Keratinocyte (primary cell): Measurements from ENCODE around the gene MAGI1. TPM values are rescaled to one million over a fixed set of nuclear protein-coding genes. Genes with fewer than 3 reads are reported as not detected.
"Not testable (repeated sequence)": the region's sequence is repeated elsewhere in the genome, so short reads cannot be mapped to it uniquely, and the experiment has no call there.

Experiments
- DNase-seq: peaks from one replicate; pipeline ENCODE4 v3.0.0-alpha.2; 2011; ENCODE audit warnings: low read depth, missing footprints, low spot score
- FAIRE-seq: peaks from 2 replicates; lab custom pipeline; 2011; peaks lifted over from hg19 to GRCh38; lab: Jason Lieb, UNC
- H2AFZ ChIP-seq: 2 replicates; pipeline ENCODE4 v1.6.0; 2012; ENCODE audit warnings: low read length, control low read depth, inconsistent platforms; ENCODE audit not compliant: control insufficient read depth
- H3K27ac ChIP-seq: 2 replicates; pipeline ENCODE4 v1.5.1; 2011; ENCODE audit warnings: low read length; ENCODE audit not compliant: control insufficient read depth, insufficient read depth
- H3K27me3 ChIP-seq: 3 replicates; pipeline ENCODE4 v1.6.0; 2011; ENCODE audit warnings: low read length; ENCODE audit not compliant: control insufficient read depth, insufficient read depth; ENCODE audit errors: extremely low read depth
- H3K36me3 ChIP-seq, 2 experiments: 2 replicates in 1 of 2; 3 replicates in 1 of 2; pipeline ENCODE4 v1.5.1; 2011; ENCODE audit warnings: low read length in 2 of 2, mild to moderate bottlenecking in 1 of 2; ENCODE audit not compliant: control insufficient read depth in 2 of 2, insufficient read depth in 2 of 2; ENCODE audit errors: extremely low read depth in 1 of 2
- H3K4me1 ChIP-seq: 3 replicates; pipeline ENCODE4 v1.5.1; 2011; ENCODE audit warnings: low read length; ENCODE audit not compliant: control insufficient read depth, insufficient read depth; ENCODE audit errors: extremely low read depth
- H3K4me2 ChIP-seq: 3 replicates; pipeline ENCODE4 v1.6.0; 2011; ENCODE audit warnings: low read depth, low read length; ENCODE audit not compliant: control insufficient read depth, insufficient read depth; ENCODE audit errors: extremely low read depth
- H3K4me3 ChIP-seq, 3 experiments: fragments of 200-600 bp in 1 of 3; sonication (generic) in 1 of 3; 2 replicates in 2 of 3; 3 replicates in 1 of 3; pipeline ENCODE4 v1.5.1; 2011 to 2016; ENCODE audit warnings: low read length in 3 of 3, mild to moderate bottlenecking in 3 of 3, control low read depth in 2 of 3, inconsistent platforms in 1 of 3, low read depth in 1 of 3, mixed read lengths in 1 of 3, mixed run types in 1 of 3, moderate library complexity in 1 of 3; ENCODE audit not compliant: control insufficient read depth in 2 of 3, insufficient read depth in 2 of 3; ENCODE audit errors: extremely low read depth in 1 of 3
- H3K79me2 ChIP-seq: 2 replicates; pipeline ENCODE4 v1.6.0; 2012; ENCODE audit warnings: low read length; ENCODE audit not compliant: control insufficient read depth, insufficient read depth
- H3K9ac ChIP-seq: 3 replicates; pipeline ENCODE4 v1.6.0; 2011; ENCODE audit warnings: low read length; ENCODE audit not compliant: control insufficient read depth, insufficient read depth; ENCODE audit errors: extremely low read depth
- H3K9me1 ChIP-seq: 3 replicates; pipeline ENCODE4 v1.6.0; 2011; ENCODE audit warnings: low read length; ENCODE audit not compliant: control insufficient read depth, insufficient read depth; ENCODE audit errors: extremely low read depth
- H3K9me3 ChIP-seq: 2 replicates; pipeline ENCODE4 v1.5.1; 2012; ENCODE audit warnings: low read depth, low read length; ENCODE audit not compliant: control insufficient read depth
- H4K20me1 ChIP-seq: 3 replicates; pipeline ENCODE4 v1.6.0; 2011; ENCODE audit warnings: low read length; ENCODE audit not compliant: control insufficient read depth, insufficient read depth; ENCODE audit errors: extremely low read depth
- CTCF ChIP-seq, 3 experiments: IDR thresholded peaks in 1 of 3; conservative IDR thresholded peaks in 1 of 3; optimal IDR thresholded peaks in 1 of 3; 2 replicates in 2 of 3; 3 replicates in 1 of 3; pipeline versions ENCODE3 to v1.5.1; 2011; ENCODE audit warnings: low read length in 3 of 3, mild to moderate bottlenecking in 3 of 3, moderate library complexity in 2 of 3, control low read depth in 1 of 3, inconsistent platforms in 1 of 3; ENCODE audit not compliant: insufficient read depth in 2 of 3; ENCODE audit errors: extremely low read depth in 1 of 3
- EZH2 ChIP-seq: IDR thresholded peaks from one replicate; pipeline ENCODE4 v1.6.1; 2012; ENCODE audit warnings: inconsistent platforms, mild to moderate bottlenecking, low read length, moderate library complexity
- dilution Hi-C: fragments of 300-500 bp; cut with MboI; formaldehyde crosslinking; loops from one replicate; pipeline ENCODE4 v1.7.0; 2020; ENCODE audit warnings: low sequenced_read_pairs; ENCODE audit not compliant: extremely low pct_ligation_motif_present
- polyA plus RNA-seq, 5 experiments: library from polyadenylated mRNA; depleted of rRNA in 3 of 5; stranded (reverse) in 3 of 5; stranded (forward) in 1 of 5; unstranded in 1 of 5; fragments of >200 nt; gene quantifications; 1 replicate in 1 of 5; 2 replicates in 3 of 5; 3 replicates in 1 of 5; pipeline versions ENCODE4 v1.2.1 to v1.2.3, GENCODE V29; 2011 to 2012; ENCODE audit warnings: missing spikeins in 2 of 5, low read depth in 1 of 5, low replicate concordance in 1 of 5

The MAGI1 gene
- polyA plus RNA-seq, 1 donor (not counting 4 experiments of a cell fraction or from before 2014, with no cell fraction given): 10.9 TPM

DNA sequence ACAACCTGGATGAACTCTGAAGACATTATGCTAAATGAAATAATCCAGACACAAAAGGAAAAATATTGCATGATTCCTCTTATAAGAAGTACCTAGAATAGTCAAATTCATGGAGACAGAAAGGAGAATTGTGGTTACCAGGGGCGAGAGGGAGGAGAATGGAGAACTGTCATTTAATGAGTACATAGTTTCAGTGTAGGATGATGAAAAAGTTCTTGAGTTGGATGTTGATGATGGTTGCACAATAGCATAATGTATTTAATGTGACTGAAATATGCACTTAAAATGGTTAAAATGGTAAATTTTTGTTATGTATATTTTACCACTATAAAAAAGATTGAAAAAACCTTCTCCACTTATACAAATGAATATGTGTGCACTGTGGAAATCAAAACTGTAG, 469.6 kb downstream of the MAGI1 start:
- no peaks in the 10 kb centered on the region for H3K36me3 ChIP-seq
- TF ChIP-seq CTCF (optimal IDR thresholded peaks at IDR 0.05 in 1 of 3, IDR thresholded peaks at IDR 0.05 in 1 of 3, conservative IDR thresholded peaks at IDR 0.05 in 1 of 3; ENCODE audit: extremely low read depth in 1 of 3, insufficient read depth in 2 of 3, low read length in 3 of 3) (no peak), EZH2 (no peak)
- H3K9ac ChIP-seq: no peak overlapping the region
- H3K9me3 ChIP-seq: no peaks in the 10 kb centered on the region
- no peaks in the 10 kb centered on the region for H3K27me3 ChIP-seq
- H3K4me3 ChIP-seq: no peak overlapping the region
- no peak overlapping the region for H3K4me2 ChIP-seq
- no peaks in the 10 kb centered on the region for H3K79me2 ChIP-seq
- FAIRE-seq: no peak
- H2AFZ ChIP-seq: no peak overlapping the region
- H4K20me1 ChIP-seq: no peaks in the 10 kb centered on the region
- H3K27ac ChIP-seq: no peak overlapping the region
- peaks cover 3% of the 10 kb centered on the region for H3K4me1 ChIP-seq
- H3K9me1 ChIP-seq: no peaks in the 10 kb centered on the region
- dilution Hi-C loops: no loop called here
- DNase-seq: no peak

GRCh38 chr3:65568497-65568896, 470.2 kb downstream of the MAGI1 start:
- H3K4me1 ChIP-seq: peaks cover 3% of the 10 kb centered on the region
- no peaks in the 10 kb centered on the region for H3K79me2 ChIP-seq
- H3K9ac ChIP-seq: no peak overlapping the region
- H4K20me1 ChIP-seq: no peaks in the 10 kb centered on the region
- no peak overlapping the region for H3K4me3 ChIP-seq
- no peak for FAIRE-seq
- H3K9me3 ChIP-seq: no peaks in the 10 kb centered on the region
- TF ChIP-seq CTCF (optimal IDR thresholded peaks at IDR 0.05 in 1 of 3, IDR thresholded peaks at IDR 0.05 in 1 of 3, conservative IDR thresholded peaks at IDR 0.05 in 1 of 3; ENCODE audit: extremely low read depth in 1 of 3, insufficient read depth in 2 of 3, low read length in 3 of 3) (no peak), EZH2 (no peak)
- H3K4me2 ChIP-seq: no peak overlapping the region
- no peak overlapping the region for H2AFZ ChIP-seq
- no peak for DNase-seq
- no peak overlapping the region for H3K27ac ChIP-seq
- H3K36me3 ChIP-seq: no peaks in the 10 kb centered on the region
- H3K9me1 ChIP-seq: no peaks in the 10 kb centered on the region
- no peaks in the 10 kb centered on the region for H3K27me3 ChIP-seq
- dilution Hi-C loops: no loop called here

DNA sequence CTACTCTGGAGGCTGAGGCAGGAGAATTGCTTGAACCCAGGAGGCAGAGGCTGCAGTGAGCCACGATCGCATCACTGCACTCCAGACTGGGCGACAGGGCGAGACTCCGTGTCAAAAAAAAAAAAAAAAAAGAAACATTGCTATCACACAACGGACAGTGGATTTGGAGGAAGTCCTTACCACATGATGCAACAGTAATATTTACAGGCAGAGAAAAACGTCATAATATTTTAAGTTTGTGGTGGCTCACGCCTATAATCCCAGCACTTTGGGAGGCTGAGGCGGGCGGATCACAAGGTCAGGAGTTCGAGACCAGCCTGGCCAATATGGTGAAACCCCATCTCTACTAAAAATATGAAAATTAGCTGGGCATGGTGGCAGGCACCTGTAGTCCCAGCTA, 473.0 kb downstream of the MAGI1 start:
- H3K4me3 ChIP-seq, DNase-seq, dilution Hi-C loops, H4K20me1 ChIP-seq, H3K9ac ChIP-seq, H3K27ac ChIP-seq, H3K79me2 ChIP-seq, FAIRE-seq, H3K36me3 ChIP-seq, H3K9me3 ChIP-seq, H3K4me2 ChIP-seq, H3K27me3 ChIP-seq, H2AFZ ChIP-seq, H3K9me1 ChIP-seq, H3K4me1 ChIP-seq: not testable (repeated sequence)
